HG02973 (cell line): ENCODE data around the gene SH3GL2.

Source experiments
- ATAC-seq: cut with Tn5 transposase; IDR thresholded peaks from one replicate; pipeline ENCODE4 v1.9.1; 2021; ENCODE audit warnings: moderate library complexity; ENCODE audit not compliant: unreplicated experiment

Gene SH3GL2

GRCh38 chr9:17653947-17654465 lies 75.1 kb downstream of the SH3GL2 start:
- no peak for ATAC-seq

DNA sequence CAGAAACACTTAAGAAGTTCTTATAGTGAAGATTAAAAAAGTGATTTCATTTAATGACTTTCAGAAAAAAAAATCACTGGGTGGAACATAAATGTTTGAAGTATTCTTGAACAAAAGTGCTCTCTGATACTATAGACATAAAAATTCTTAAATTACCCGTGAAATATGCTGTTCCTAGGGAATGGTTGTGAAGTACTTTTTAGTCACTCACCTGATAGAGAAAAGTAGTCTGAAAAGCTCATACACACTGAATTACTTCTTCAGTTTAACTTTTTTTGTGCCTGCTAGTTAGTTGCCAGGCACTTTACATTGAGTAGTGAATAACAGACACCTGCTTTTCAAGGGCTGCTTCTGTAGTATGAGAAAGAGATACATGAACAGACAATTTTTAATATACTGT lies 78.0 kb downstream of the SH3GL2 start:
- no peak for ATAC-seq

DNA sequence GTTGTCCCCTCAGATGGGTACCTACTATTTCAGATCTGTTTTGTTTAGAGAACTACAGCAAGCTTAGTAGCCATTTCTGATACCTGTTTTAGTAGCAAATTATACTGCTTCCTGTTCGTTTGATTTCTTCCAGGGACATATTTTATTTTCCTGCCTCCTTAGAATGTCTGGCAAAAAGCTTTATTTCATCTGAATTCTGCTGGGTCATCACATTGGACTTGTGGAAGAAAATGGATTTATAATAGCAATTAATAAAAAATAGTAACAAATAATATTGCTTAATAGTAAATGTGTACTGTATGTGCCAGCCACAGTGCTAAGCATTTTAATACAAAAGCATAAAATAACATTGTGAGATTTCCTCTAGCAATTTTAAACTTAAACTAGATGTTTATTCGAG lies 79.4 kb downstream of the SH3GL2 start:
- ATAC-seq, result no peak

DNA sequence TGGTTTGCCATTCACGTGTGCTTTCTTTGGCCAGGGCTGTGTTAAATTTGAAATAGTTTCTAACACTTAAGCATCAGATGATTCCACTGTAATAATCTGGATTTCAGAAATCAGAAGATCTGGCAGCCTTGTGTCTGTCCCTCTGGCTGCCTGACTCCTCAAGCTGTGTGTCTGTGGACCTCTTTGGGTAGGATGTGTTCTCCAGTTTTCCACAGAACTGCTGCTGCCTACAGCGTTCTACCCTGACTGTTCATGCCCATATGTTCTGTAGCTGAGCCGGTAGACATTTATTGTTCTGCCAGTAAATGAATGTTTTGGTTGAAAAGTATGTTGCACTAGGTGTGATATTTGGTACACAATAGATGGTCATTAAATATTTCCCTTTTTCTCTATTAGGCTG lies 81.3 kb downstream of the SH3GL2 start:
- no peak for ATAC-seq

- no peak for ATAC-seq
These were observed 86.6 kb downstream of the SH3GL2 start for GRCh38 chr9:17665450-17665849.

- no peak for ATAC-seq
These were observed 90.3 kb downstream of the SH3GL2 start for GRCh38 chr9:17669206-17669605.

DNA sequence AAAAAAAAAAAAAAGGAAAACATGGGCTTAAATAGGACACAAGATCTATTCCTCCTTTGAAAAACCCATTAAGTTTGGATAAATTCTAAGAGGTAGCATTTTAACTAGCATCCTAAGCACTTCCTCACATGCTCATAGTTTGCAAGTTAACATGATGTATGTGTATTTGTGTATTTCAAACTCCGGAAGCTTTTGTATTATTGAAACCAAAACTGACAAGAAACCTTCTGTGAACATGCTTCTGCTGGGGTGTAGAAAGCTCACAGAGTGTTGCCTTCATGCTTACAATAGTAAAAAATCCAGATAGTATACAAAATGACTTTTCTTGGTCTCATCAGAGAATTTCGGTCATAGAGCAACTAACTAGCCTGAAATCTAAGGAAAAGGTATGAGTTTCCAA lies 103.8 kb downstream of the SH3GL2 start:
- no peak for ATAC-seq

- ATAC-seq, result no peak
These were observed 110.0 kb downstream of the SH3GL2 start for GRCh38 chr9:17688834-17689233.

DNA sequence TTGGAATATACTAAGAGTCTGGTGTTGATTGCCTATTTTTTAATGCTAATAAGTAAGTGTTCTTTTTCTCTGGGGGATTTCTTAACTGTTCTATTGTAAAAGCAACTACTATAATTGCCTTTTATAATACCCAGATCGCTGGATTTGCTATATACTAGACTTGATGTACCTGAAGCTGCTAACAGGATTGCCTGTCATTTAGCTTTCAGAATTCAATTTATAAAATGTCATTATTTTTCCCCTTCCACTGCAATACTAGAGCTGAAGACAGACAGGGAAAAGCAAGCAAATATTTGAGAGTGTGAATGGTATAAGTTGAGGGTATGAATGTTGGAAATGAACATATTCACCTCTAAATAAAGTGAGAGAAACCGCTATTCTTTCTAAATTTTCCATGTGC lies 115.5 kb downstream of the SH3GL2 start:
- no peak for ATAC-seq

DNA sequence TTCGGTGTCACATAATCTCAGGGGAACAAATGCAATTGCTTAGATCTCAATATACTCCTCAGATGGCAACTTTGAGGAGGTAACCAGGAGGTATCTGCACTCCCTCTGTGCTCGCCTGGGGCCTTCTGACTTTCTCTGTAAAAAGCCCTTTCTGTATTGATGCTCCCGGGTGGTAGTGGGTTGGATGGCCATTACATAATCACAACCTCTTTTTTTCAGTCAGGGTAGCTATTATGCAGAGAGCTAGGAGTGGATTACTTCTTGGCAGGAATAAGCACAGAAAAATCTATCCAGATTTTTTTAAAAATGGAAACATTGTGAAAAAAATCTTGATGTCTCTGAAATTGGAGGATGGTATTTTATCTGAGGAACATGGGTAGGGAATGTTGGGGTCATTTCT lies 116.6 kb downstream of the SH3GL2 start:
- no peak for ATAC-seq

DNA sequence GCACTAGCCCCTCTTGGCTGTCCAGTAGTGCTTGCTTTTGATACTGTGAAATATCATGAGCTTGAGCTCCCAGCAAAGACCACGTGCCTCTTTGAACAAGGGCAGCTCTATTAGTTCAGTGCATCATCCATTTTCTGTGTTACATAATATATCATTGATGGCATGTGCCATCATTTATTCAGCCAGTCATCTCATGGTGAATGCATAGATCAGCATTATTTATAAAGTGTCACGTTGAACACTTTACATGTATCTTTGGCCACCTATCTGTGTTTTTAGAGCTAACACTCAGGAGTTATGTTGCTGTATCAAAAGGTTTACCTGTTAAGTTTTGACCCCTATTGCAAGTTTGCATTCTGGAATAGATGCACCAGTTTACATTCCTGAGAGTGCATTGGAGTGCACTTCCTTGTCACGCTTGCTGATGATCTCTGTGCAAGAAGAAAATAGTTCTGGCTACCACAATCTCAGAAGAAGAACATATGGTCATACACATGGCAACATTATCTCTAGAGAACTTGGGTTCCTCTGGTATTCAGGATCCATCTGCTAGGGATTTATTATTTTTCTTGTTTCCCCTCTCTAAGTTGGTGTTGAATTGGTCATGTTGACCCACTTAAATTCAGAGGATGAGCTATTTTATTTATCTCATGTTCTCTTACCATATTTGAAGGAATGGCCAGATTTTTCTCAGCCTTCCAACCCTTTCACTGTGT lies 120.9 kb downstream of the SH3GL2 start:
- no peak for ATAC-seq

DNA sequence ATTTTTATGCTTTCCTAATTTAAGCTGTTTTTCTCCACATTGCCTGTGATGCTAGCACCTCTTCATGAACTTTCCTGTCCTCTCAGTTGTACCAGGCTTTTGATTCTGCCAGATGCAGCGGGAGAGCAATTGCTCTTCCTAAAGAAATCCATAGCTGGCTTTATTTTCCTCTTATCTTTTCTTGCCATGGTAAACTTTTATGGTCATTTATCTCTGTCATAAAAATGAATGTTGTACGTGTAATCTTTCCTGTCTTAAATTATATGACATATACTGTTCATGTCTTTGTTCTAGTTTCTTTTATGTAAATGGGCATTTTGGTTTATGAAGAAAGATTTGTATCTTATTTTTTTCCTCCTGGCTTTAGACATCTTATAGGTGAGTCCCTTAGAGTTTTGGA lies 127.5 kb downstream of the SH3GL2 start:
- no peak for ATAC-seq

- no peak for ATAC-seq
These were observed 140.2 kb downstream of the SH3GL2 start for GRCh38 chr9:17719053-17719452.

GRCh38 chr9:17721954-17722353 lies 143.1 kb downstream of the SH3GL2 start:
- ATAC-seq, result no peak

DNA sequence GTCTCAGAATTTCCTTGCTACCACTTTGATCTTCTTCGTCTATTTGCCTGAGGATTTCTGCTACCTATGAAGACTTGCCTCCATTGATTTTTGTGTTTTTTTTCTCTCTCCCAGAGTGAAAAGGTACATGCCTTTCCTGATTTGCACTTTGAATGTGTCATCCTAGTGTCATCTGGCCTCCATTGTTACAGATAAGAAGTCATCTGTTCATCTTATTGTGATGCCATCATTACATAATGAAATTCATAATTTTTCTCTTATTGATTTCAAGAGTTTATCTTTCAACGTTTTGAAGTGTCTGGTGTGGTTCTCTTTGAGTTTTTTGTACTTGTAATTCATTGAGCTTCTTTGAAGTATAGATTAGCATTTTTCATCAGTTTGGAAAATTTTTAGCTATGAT lies 144.8 kb downstream of the SH3GL2 start:
- ATAC-seq, result no peak

DNA sequence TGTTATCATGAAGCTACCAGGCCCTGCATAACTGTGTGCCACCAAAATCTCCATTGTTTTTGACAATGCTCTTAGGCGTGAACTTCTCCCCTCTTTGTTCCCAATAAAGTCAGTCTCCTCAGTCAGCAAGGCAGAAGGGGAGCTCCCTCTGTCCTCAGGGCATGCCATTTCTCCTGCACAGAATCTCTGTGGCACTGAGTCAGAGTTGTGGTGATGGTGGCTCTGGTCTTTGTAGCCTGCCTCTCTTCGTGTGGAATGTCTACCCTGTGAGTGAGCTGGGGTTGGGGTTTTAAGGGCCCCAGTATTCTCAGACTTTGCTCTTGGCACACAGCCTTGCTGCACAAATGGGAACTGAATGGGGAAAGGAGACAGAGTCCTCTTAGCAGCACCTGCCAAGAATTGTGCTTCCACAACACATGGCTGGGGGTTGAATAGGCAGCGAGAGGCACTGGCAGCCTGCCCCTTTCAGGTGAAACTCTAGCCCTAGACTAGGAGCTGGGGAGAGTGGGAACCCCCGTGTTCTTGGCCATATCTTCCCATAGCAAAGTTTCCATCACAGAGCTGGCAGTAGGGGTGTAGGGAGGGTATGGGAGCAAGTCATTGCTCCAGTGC lies 146.6 kb downstream of the SH3GL2 start:
- no peak for ATAC-seq

GRCh38 chr9:17726298-17726697 lies 147.4 kb downstream of the SH3GL2 start:
- no peak for ATAC-seq

- no peak for ATAC-seq
These were observed 152.0 kb downstream of the SH3GL2 start for GRCh38 chr9:17730899-17731298.

GRCh38 chr9:17731308-17731707 lies 152.4 kb downstream of the SH3GL2 start:
- ATAC-seq, result no peak

- no peak for ATAC-seq
These were observed 155.8 kb downstream of the SH3GL2 start for GRCh38 chr9:17734674-17735073.

- ATAC-seq, result no peak
These were observed 157.0 kb downstream of the SH3GL2 start for GRCh38 chr9:17735859-17736258.

- no peak for ATAC-seq
These were observed 160.2 kb downstream of the SH3GL2 start for GRCh38 chr9:17739022-17739421.

GRCh38 chr9:17739736-17740135 lies 160.9 kb downstream of the SH3GL2 start:
- no peak for ATAC-seq
